Activated CD8-positive, alpha-beta T cell treated with anti-CD3 and anti-CD28 coated beads, Interleukin-2, amount 10 ng/mL, durations not matched to agents 7 days and 5 days (primary cell): ENCODE measurements around the gene MT3. TPM values are rescaled to one million over a fixed set of nuclear protein-coding genes. Genes with fewer than 3 reads are reported as not detected.
"Not testable (repeated sequence)": the region's sequence is repeated elsewhere in the genome, so short reads cannot be mapped to it uniquely, and the experiment has no call there.

ENCODE experiments used
- ATAC-seq: fragments of 150-1000 bp; cut with Tn5 transposase; one replicate; pipeline ENCODE4 v1.10.0; 2021; ENCODE audit warnings: moderate library complexity
- CTCF ChIA-PET: fragments of 350-600 bp; sonication (Branson Sonifier 250); formaldehyde crosslinking; loops from one replicate; lab custom pipeline; 2021; ENCODE audit warnings: antibody characterized with exemption; lab: Charles Lee
- POLR2A ChIA-PET: fragments of 350-600 bp; sonication (Branson Sonifier 250); formaldehyde crosslinking; loops from one replicate; lab custom pipeline; 2021; ENCODE audit warnings: antibody characterized with exemption; lab: Charles Lee
- DNase-seq: peaks from one replicate; pipeline ENCODE4 v3.0.0-alpha.2; 2020
- H3K27ac Mint-ChIP-seq: one replicate; pipeline ENCODE4 v1.8.0; 2021; ENCODE audit warnings: mild to moderate bottlenecking, mixed read lengths
- H3K27me3 Mint-ChIP-seq: one replicate; pipeline ENCODE4 v1.8.0; 2021; ENCODE audit warnings: low read depth, mixed read lengths
- H3K36me3 Mint-ChIP-seq: one replicate; pipeline ENCODE4 v1.8.0; 2021; ENCODE audit warnings: low read depth, mixed read lengths
- H3K4me1 Mint-ChIP-seq: one replicate; pipeline ENCODE4 v1.8.0; 2021; ENCODE audit warnings: low read depth, mixed read lengths
- H3K4me3 Mint-ChIP-seq: one replicate; pipeline ENCODE4 v1.8.0; 2021; ENCODE audit warnings: mild to moderate bottlenecking, mixed read lengths
- H3K9me3 Mint-ChIP-seq: one replicate; pipeline ENCODE4 v1.8.0; 2022; ENCODE audit warnings: mixed read lengths; ENCODE audit not compliant: insufficient read depth
- total RNA-seq, 2 experiments: library from RNA; stranded (reverse); gene quantifications; one replicate each; pipeline ENCODE4 v1.2.3, GENCODE V29; 2021

MT3 gene
- total RNA-seq, 2 experiments from 2014 or later, result 6.2 to 7.5 TPM

GRCh38 chr16:56559109-56559508 is 30.2 kb upstream of the MT3 start:
- no peaks in the 10 kb centered on the region for H3K4me1 Mint-ChIP-seq
- POLR2A ChIA-PET, result no interaction called here
- H3K9me3 Mint-ChIP-seq, result no peaks in the 10 kb centered on the region

GRCh38 chr16:56560447-56560846 is 28.9 kb upstream of the MT3 start:
- ChIA-PET CTCF (interaction anchor here (0.7 to 1.2 kb wide), 3 partner anchors 13 to 46 kb away, joined by 3 to 6 read pairs (median 3); no protein-coding TSS in a partner anchor), POLR2A (no interaction called here)
- H3K4me1 Mint-ChIP-seq, result no peaks in the 10 kb centered on the region
- no peak for ATAC-seq
- DNase-seq, result no peak
- H3K27me3 Mint-ChIP-seq, result peaks cover 18% of the 10 kb centered on the region
- H3K9me3 Mint-ChIP-seq, result no peaks in the 10 kb centered on the region
- H3K36me3 Mint-ChIP-seq, result no peaks in the 10 kb centered on the region
- H3K27ac Mint-ChIP-seq, result no peak overlapping the region
- H3K4me3 Mint-ChIP-seq, result no peak overlapping the region

More at GRCh38 chr16:56559109-56559508, 30.2 kb upstream of the MT3 start:
- H3K36me3 Mint-ChIP-seq, result no peaks in the 10 kb centered on the region
- no peak overlapping the region for H3K4me3 Mint-ChIP-seq
- ATAC-seq (no peak), DNase-seq (no peak)
- CTCF ChIA-PET, result no interaction called here
- no peak overlapping the region for H3K27ac Mint-ChIP-seq
- H3K27me3 Mint-ChIP-seq, result peaks cover 21% of the 10 kb centered on the region

GRCh38 chr16:56561126-56561525 is 28.2 kb upstream of the MT3 start:
- peaks cover 16% of the 10 kb centered on the region for H3K27me3 Mint-ChIP-seq
- DNase-seq (no peak), ATAC-seq (no peak)
- CTCF ChIA-PET, result interaction anchor here (1.1 to 1.2 kb wide), 3 partner anchors 13 to 141 kb away, joined by 3 to 6 read pairs (median 3); no protein-coding TSS in a partner anchor
- H3K9me3 Mint-ChIP-seq, result no peaks in the 10 kb centered on the region
- H3K4me1 Mint-ChIP-seq, result no peaks in the 10 kb centered on the region
- H3K36me3 Mint-ChIP-seq, result no peaks in the 10 kb centered on the region
- H3K4me3 Mint-ChIP-seq, result no peak overlapping the region
- no peak overlapping the region for H3K27ac Mint-ChIP-seq
- POLR2A ChIA-PET, result no interaction called here

GRCh38 chr16:56564793-56565477 is 24.4 kb upstream of the MT3 start, which contains the start of gene MT4:
TSS of gene MT4 (plus strand) at chr16:56565073. CDS start at chr16:56565129, 56 bp downstream.
- no peak within 1 kb of the TSS for H3K27ac Mint-ChIP-seq
- ChIA-PET CTCF (interaction anchor here (1.4 to 3.8 kb wide), 3 partner anchors 12 to 137 kb away, joined by 4 to 17 read pairs (median 6); no protein-coding TSS in a partner anchor), POLR2A (no interaction called here)
- H3K4me3 Mint-ChIP-seq, result no peak within 1 kb of the TSS
- no peaks in the 10 kb centered on the region for H3K36me3 Mint-ChIP-seq
- ATAC-seq, result no peak
- DNase-seq, result no peak
- peaks cover 3% of the 10 kb centered on the region for H3K4me1 Mint-ChIP-seq
- H3K27me3 Mint-ChIP-seq, result peaks cover 13% of the 10 kb centered on the region
- H3K9me3 Mint-ChIP-seq, result no peaks in the 10 kb centered on the region

- Mint-ChIP-seq H3K4me1 (peaks cover 3% of the 10 kb centered on the region), H3K4me3 (no peak overlapping the region), H3K27me3 (peaks cover 8% of the 10 kb centered on the region), H3K36me3 (no peaks in the 10 kb centered on the region), H3K27ac (no peak overlapping the region), H3K9me3 (no peaks in the 10 kb centered on the region)
- POLR2A ChIA-PET, result no interaction called here
- ATAC-seq, result no peak
- no peak for DNase-seq
- CTCF ChIA-PET, result interaction anchor here (1.6 to 1.9 kb wide), 3 partner anchors 31 to 132 kb away, joined by 3 to 6 read pairs (median 4); no protein-coding TSS in a partner anchor
Measured at GRCh38 chr16:56569971-56570370, 19.4 kb upstream of the MT3 start.

GRCh38 chr16:56571525-56571924 is 17.8 kb upstream of the MT3 start:
- Mint-ChIP-seq H3K27ac (no peak overlapping the region), H3K9me3 (no peaks in the 10 kb centered on the region), H3K4me3 (no peak overlapping the region), H3K36me3 (no peaks in the 10 kb centered on the region), H3K4me1 (peaks cover under 1% of the 10 kb centered on the region), H3K27me3 (peaks cover 15% of the 10 kb centered on the region)
- ChIA-PET CTCF (interaction anchor here (1.0 to 1.9 kb wide), 3 partner anchors 29 to 72 kb away, joined by 3 to 4 read pairs (median 3); no protein-coding TSS in a partner anchor), POLR2A (interaction anchor here (0.6 to 0.7 kb wide), 2 partner anchors 43 to 115 kb away, joined by 3 read pairs; no protein-coding TSS in a partner anchor)
- no peak for DNase-seq
- ATAC-seq, result no peak

- peaks cover 10% of the 10 kb centered on the region for H3K4me1 Mint-ChIP-seq
- POLR2A ChIA-PET, result no interaction called here
- CTCF ChIA-PET, result no interaction called here
Measured at GRCh38 chr16:56574625-56575024, 14.7 kb upstream of the MT3 start.

GRCh38 chr16:56576585-56577299 is 12.6 kb upstream of the MT3 start:
- POLR2A ChIA-PET, result interaction anchor here (0.6 to 1.1 kb wide), 3 partner anchors 15 to 125 kb away, joined by 3 to 5 read pairs (median 3); no protein-coding TSS in a partner anchor
- peaks cover 10% of the 10 kb centered on the region for H3K4me1 Mint-ChIP-seq
- peaks cover 17% of the 10 kb centered on the region for H3K27me3 Mint-ChIP-seq
- ATAC-seq, result peak; percentile 100
- no peaks in the 10 kb centered on the region for H3K36me3 Mint-ChIP-seq
- CTCF ChIA-PET, result interaction anchor here (0.6 to 3.7 kb wide), 50 partner anchors 10 to 375 kb away, joined by 3 to 143 read pairs (median 5); partner anchors contain the start of genes MT2A, MT4, NUDT21 and OGFOD1
- H3K9me3 Mint-ChIP-seq, result no peaks in the 10 kb centered on the region
- peak; percentile 93 for DNase-seq
- no peak overlapping the region for H3K4me3 Mint-ChIP-seq
- H3K27ac Mint-ChIP-seq, result peak overlapping the region; percentile 72

More at GRCh38 chr16:56574625-56575024, 14.7 kb upstream of the MT3 start:
- no peak overlapping the region for H3K27ac Mint-ChIP-seq
- ATAC-seq (no peak), DNase-seq (no peak)
- H3K36me3 Mint-ChIP-seq, result no peaks in the 10 kb centered on the region
- H3K27me3 Mint-ChIP-seq, result peaks cover 14% of the 10 kb centered on the region
- H3K4me3 Mint-ChIP-seq, result no peak overlapping the region
- H3K9me3 Mint-ChIP-seq, result no peaks in the 10 kb centered on the region

- Mint-ChIP-seq H3K36me3 (no peaks in the 10 kb centered on the region), H3K27ac (peak overlapping the region; percentile 72), H3K9me3 (no peaks in the 10 kb centered on the region), H3K4me1 (peaks cover 10% of the 10 kb centered on the region), H3K27me3 (peaks cover 17% of the 10 kb centered on the region), H3K4me3 (no peak overlapping the region)
- CTCF ChIA-PET, result interaction anchor here (0.7 to 3.7 kb wide), 31 partner anchors 10 to 374 kb away, joined by 3 to 143 read pairs (median 5); partner anchors contain the start of genes MT2A, MT4, NUDT21 and OGFOD1
- POLR2A ChIA-PET, result interaction anchor here (1.1 kb wide), 1 partner anchor 38 kb away, joined by 3 read pairs; no protein-coding TSS in a partner anchor
- DNase-seq (no peak), ATAC-seq (no peak)
Measured at GRCh38 chr16:56577300-56577625, 12.1 kb upstream of the MT3 start.

- H3K4me1 Mint-ChIP-seq, result peaks cover 10% of the 10 kb centered on the region
- H3K9me3 Mint-ChIP-seq, result no peaks in the 10 kb centered on the region
- CTCF ChIA-PET, result interaction anchor here (0.8 kb wide), 1 partner anchor 20 kb away, joined by 4 read pairs; no protein-coding TSS in a partner anchor
- ATAC-seq (no peak), DNase-seq (no peak)
- H3K4me3 Mint-ChIP-seq, result no peak overlapping the region
- no peaks in the 10 kb centered on the region for H3K36me3 Mint-ChIP-seq
- POLR2A ChIA-PET, result no interaction called here
- H3K27ac Mint-ChIP-seq, result no peak overlapping the region
- H3K27me3 Mint-ChIP-seq, result peaks cover 27% of the 10 kb centered on the region
Measured at GRCh38 chr16:56580391-56581048, 8.8 kb upstream of the MT3 start.

- POLR2A ChIA-PET, H3K27ac Mint-ChIP-seq, H3K4me1 Mint-ChIP-seq, H3K36me3 Mint-ChIP-seq, H3K4me3 Mint-ChIP-seq, H3K9me3 Mint-ChIP-seq, DNase-seq, ATAC-seq: not testable (repeated sequence)
- H3K27me3 Mint-ChIP-seq, result peaks cover 38% of the 10 kb centered on the region
- CTCF ChIA-PET, result interaction anchor here (0.8 to 2.3 kb wide), 4 partner anchors 18 to 210 kb away, joined by 3 to 10 read pairs (median 5); no protein-coding TSS in a partner anchor
Measured at GRCh38 chr16:56582911-56583310, 6.4 kb upstream of the MT3 start.
